ENCODE measurements around the gene PKDCC.

The PKDCC gene, protein sequence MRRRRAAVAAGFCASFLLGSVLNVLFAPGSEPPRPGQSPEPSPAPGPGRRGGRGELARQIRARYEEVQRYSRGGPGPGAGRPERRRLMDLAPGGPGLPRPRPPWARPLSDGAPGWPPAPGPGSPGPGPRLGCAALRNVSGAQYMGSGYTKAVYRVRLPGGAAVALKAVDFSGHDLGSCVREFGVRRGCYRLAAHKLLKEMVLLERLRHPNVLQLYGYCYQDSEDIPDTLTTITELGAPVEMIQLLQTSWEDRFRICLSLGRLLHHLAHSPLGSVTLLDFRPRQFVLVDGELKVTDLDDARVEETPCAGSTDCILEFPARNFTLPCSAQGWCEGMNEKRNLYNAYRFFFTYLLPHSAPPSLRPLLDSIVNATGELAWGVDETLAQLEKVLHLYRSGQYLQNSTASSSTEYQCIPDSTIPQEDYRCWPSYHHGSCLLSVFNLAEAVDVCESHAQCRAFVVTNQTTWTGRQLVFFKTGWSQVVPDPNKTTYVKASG

DNA sequence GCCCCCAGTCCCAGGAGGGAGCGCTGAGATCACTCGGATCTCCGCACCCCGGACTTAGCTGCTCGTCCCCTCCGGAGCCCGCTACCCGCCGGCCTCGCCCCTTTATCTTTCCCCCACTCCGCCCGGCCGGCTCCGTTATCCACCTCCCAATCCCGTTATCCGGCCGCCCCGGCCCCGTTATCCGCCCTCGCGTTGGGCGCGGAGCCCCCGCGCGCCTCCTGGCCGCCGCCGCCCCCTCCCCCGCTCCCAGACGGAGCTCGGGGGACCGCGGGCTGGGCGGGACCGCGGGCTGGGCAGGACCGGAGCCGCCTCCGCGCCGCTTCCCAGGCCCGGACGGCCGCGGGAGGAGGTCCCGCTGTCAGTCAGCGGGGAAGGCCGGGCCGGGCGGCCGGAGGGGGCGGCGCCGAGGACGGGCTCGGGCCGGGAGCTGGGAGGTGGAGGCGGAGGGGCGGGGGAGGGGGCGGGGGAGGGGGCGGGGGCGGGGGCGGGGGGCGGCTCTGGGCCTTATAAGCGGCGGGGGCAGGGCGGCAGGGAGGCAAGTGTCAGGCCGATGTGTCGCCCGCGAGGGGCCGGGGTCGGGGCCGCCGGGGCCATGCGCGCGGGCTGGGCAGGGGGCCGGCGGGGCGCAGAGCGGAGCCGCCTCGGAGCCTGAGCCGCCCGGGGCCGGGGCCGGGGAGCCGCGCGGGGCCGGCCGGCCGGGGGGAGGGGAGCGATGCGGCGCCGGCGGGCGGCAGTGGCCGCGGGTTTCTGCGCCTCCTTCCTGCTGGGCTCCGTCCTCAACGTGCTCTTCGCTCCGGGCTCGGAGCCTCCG, at the start of gene PKDCC:
PKDCC (plus strand) TSS at position 534 of the 811 bp plus-strand sequence; CDS start at position 713, 179 bp downstream.
- Histone ChIP-seq H3K27ac (ENCODE audit: low read depth, low read length) (peak within 1 kb of the TSS; percentile 94), H3K4me1 (ENCODE audit: control insufficient read depth, insufficient read depth, low read length) (peaks cover 18% of the 10 kb centered on the region)

DNA sequence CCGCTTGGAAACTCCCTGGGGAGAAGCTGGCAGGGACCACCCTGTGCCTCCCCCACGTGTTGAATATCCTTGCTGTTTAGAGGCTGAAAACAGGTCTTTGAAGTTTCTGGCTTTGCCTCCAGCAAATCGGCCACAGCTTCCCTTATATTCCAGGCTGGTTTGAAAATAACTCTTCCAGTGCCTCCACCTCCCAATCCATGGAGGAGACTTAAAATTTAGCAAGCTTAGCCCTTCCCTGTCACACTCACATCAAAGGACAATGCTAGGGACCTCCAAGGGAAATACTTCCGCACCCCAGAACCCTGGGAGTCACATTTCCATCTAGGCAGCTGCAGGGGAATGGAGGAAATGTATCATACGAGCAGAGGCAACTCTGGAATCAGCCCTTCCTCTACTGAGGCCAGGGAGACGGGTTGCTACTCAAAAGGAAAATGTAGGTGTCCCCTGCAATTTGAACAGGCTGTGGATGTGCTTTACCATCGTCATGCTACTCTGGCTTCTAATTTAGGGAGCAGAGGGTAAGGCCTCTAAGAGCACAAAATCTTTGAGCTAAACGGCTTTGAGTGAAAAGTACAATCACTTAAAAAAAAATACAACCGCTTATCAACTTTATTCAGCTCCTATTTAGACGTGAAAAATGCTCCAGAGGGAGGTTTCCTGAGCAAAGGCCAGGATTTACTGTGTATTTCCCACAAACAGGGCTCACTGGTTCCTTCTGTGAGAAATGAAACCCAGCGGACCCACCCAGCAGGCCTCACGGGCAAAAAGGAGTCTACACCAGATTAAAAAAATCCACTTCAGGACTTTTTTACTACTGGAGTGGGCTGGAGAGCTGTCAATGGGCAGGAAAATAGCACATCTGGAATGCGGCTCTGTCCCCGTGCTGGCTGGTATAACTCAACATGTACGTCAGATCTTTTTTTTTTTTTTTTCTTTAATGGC, 49.4 kb upstream of the PKDCC start:
- no peak overlapping the region for H3K9ac ChIP-seq (ENCODE audit: low read length)
- no peaks in the 10 kb centered on the region for H3K4me1 ChIP-seq (ENCODE audit: control insufficient read depth, insufficient read depth, low read length)
- H3K36me3 ChIP-seq (ENCODE audit: control insufficient read depth, insufficient read depth, low read length), result no peaks in the 10 kb centered on the region
- no peak overlapping the region for H3K4me3 ChIP-seq (ENCODE audit: low read length)
- H3K27ac ChIP-seq (ENCODE audit: low read depth, low read length), result no peak overlapping the region
- no peaks in the 10 kb centered on the region for H3K27me3 ChIP-seq (ENCODE audit: control insufficient read depth, insufficient read depth, low read length)

More for the DNA sequence above, at the start of gene PKDCC:
- Histone ChIP-seq H3K4me3 (ENCODE audit: low read length) (peak within 1 kb of the TSS; percentile 85), H3K36me3 (ENCODE audit: control insufficient read depth, insufficient read depth, low read length) (no peaks in the 10 kb centered on the region), H3K27me3 (ENCODE audit: control insufficient read depth, insufficient read depth, low read length) (peaks cover 5% of the 10 kb centered on the region), H3K9ac (ENCODE audit: low read length) (peak within 1 kb of the TSS; percentile 63)

DNA sequence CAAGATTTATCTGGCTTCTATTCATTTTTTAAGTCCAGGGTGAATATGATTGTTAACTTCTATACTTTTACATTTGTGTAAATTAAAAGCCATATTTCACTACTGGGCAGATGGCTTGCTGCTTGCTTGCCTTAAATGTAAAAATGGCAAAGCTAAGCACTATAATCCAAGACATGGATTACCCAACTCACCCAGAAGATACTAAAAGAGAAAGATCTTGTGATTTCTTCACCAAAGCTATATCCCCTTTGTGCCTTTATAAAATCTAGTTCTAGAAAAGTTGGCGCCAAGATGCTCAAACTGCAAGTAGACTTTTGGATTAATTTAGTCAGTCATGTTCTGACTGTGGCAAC, 48.7 kb upstream of the PKDCC start:
- Histone ChIP-seq H3K27me3 (ENCODE audit: control insufficient read depth, insufficient read depth, low read length) (no peaks in the 10 kb centered on the region), H3K4me3 (ENCODE audit: low read length) (no peak overlapping the region), H3K27ac (ENCODE audit: low read depth, low read length) (no peak overlapping the region), H3K9ac (ENCODE audit: low read length) (no peak overlapping the region), H3K36me3 (ENCODE audit: control insufficient read depth, insufficient read depth, low read length) (no peaks in the 10 kb centered on the region), H3K4me1 (ENCODE audit: control insufficient read depth, insufficient read depth, low read length) (no peaks in the 10 kb centered on the region)

DNA sequence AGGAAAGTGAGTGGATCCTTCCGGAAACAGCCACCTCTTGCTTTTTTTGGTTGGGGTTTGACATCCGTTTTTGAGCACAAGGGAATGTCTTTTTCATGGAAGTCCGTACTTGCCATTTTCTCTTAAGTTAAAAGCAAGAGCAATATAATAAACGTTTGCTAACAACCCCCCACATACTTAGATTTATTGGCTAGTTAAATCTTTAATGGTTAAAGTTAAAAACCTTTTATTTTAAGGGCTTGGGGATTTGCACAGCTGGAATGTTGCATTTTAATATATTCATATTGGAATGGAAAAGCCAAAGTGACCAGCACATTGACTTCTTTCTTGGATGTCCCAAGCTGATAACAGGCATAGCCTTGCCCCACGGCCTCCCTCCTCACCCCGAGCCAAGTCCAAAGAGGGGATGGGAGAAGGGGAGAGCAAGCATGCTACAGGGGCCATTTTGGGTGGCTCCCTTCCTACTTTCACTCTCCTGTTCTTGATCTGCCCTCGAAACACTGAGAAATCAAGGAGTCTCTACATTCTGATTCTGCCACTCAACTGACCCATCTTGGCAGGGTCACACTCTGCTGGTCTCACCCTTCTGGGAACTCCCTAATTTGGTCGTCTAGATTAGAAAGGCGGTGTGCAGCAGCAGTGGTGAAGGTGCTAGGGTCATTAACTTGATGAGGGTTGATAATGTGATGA, 48.1 kb upstream of the PKDCC start:
- Histone ChIP-seq H3K36me3 (ENCODE audit: control insufficient read depth, insufficient read depth, low read length) (no peaks in the 10 kb centered on the region), H3K27ac (ENCODE audit: low read depth, low read length) (no peak overlapping the region), H3K4me1 (ENCODE audit: control insufficient read depth, insufficient read depth, low read length) (no peaks in the 10 kb centered on the region), H3K27me3 (ENCODE audit: control insufficient read depth, insufficient read depth, low read length) (no peaks in the 10 kb centered on the region), H3K4me3 (ENCODE audit: low read length) (no peak overlapping the region), H3K9ac (ENCODE audit: low read length) (no peak overlapping the region)

DNA sequence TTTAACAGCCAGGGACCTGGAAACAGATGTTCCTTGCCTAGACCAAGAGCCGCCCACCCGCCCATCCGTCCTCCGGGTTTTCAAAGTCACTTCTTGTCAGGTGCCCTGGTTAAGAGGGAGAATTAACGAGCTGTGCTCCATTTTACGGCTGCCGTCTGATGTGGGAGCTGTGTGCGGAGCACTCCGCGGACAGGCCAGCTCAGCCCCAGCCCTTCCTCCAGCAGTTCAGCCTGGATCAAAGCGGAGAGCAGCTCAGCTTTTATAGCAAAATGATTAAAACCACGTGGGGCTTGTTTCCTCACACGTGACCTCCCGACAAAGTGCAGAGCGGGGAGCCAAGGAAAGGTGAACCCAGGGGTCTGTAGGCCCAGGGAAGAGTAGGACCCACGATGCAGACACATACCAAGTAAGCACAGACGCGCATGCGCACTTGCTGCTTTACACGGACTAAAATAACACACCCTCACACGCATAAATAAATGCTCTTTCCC, 46.1 kb upstream of the PKDCC start:
- Histone ChIP-seq H3K27ac (ENCODE audit: low read depth, low read length) (no peak overlapping the region), H3K4me3 (ENCODE audit: low read length) (no peak overlapping the region), H3K27me3 (ENCODE audit: control insufficient read depth, insufficient read depth, low read length) (no peaks in the 10 kb centered on the region), H3K4me1 (ENCODE audit: control insufficient read depth, insufficient read depth, low read length) (no peaks in the 10 kb centered on the region), H3K36me3 (ENCODE audit: control insufficient read depth, insufficient read depth, low read length) (no peaks in the 10 kb centered on the region), H3K9ac (ENCODE audit: low read length) (no peak overlapping the region)

DNA sequence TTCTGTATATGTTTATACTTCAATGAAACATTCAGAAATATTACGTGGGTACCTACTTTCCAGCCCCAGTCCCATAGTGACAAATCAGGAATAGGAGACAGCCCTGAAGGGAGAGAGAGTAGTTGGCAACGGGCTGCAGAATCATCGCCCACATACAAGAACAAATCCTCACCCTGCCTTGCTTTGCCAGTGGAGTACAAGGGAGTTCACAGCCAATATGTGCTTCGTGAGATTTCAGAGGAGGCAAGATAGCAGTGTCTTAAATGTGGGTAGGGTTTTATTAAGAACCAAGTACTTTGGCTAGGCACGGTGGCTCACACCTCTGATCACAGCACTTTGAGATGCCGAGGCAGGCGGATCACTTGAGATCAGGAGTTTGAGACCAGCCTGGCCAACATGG, 40.3 kb upstream of the PKDCC start:
- Histone ChIP-seq H3K4me1 (ENCODE audit: control insufficient read depth, insufficient read depth, low read length) (no peaks in the 10 kb centered on the region), H3K9ac (ENCODE audit: low read length) (no peak overlapping the region), H3K4me3 (ENCODE audit: low read length) (no peak overlapping the region), H3K27ac (ENCODE audit: low read depth, low read length) (no peak overlapping the region), H3K36me3 (ENCODE audit: control insufficient read depth, insufficient read depth, low read length) (no peaks in the 10 kb centered on the region), H3K27me3 (ENCODE audit: control insufficient read depth, insufficient read depth, low read length) (no peaks in the 10 kb centered on the region)

DNA sequence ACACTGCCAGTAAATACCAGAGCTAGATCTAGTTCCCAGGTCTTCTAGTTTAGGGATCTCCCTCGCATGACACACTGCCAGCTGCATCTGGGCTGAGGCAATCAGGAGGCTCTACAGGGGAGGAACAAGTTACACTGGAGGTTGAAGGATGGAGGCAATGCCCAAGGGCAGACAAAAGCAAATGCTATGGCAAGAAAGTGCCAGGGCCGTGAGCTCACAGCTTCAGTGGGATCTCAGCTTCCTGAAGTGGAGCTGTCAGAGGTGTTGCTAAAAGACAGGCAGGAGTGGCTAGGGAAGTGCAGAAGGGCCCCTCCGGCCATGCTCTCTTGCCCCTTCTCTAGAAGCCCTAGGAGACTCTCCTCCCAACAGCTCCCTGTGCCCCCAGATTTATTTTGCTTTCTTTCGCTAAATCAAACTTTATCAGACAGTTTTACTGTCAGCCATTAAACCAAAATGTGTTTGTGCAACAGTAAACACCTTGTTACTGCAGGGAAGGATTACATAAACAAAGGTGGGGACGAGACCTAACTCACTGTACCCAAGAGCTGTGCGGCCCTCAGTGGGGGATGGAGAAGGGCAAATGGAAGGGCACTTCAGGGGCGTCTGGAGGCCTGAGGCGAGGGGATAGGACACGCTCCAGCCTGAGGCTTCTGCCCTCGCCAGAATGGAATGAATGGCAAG, 39.4 kb upstream of the PKDCC start:
- no peaks in the 10 kb centered on the region for H3K4me1 ChIP-seq (ENCODE audit: control insufficient read depth, insufficient read depth, low read length)
- no peak overlapping the region for H3K9ac ChIP-seq (ENCODE audit: low read length)
- H3K27ac ChIP-seq (ENCODE audit: low read depth, low read length), result no peak overlapping the region
- H3K4me3 ChIP-seq (ENCODE audit: low read length), result no peak overlapping the region
- no peaks in the 10 kb centered on the region for H3K27me3 ChIP-seq (ENCODE audit: control insufficient read depth, insufficient read depth, low read length)
- H3K36me3 ChIP-seq (ENCODE audit: control insufficient read depth, insufficient read depth, low read length), result no peaks in the 10 kb centered on the region

DNA sequence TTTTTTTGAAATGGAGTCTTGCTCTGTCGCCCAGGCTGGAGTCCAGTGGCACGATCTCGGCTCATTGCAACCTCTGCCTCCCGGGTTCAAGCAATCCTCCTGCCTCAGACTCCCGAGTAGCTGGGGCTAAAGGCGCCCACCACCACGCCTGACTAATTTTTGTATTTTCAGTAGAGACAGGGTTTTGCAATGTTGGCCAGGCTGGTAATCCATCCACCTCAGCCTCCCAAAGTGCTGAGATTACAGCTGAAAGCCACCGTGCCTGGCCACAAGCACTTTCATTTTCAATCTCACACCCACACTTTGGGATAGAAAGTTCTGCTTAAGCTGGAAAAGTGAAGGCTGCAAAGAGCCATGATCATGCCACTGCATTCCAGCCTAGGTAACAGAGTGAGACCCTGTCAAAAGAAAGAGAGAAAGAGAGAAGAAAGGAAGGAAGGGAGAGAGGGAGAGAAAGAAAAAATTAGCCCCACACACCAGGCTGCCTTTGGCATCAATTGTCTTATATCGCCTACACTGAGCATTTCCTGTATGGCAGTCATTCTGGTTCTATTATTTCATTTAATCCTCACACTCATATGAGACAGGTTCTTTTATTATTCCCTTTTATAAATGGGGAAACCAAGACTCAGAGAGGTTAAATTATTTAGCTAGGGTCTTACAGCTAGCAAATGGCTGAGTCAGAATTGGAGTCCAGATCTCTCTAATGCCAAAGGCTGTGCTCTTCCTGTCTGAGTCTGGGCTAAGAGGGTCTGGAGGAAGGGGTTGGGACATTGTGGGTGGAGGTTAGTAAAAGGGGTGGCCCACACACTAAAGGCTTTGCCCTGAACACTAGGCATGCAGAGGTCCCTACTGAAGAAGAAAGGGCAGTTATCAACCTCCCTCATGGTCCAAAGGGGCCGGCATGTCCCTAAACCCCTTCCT, 37.9 kb upstream of the PKDCC start:
- Histone ChIP-seq H3K27ac (ENCODE audit: low read depth, low read length) (no peak overlapping the region), H3K27me3 (ENCODE audit: control insufficient read depth, insufficient read depth, low read length) (no peaks in the 10 kb centered on the region), H3K4me1 (ENCODE audit: control insufficient read depth, insufficient read depth, low read length) (no peaks in the 10 kb centered on the region), H3K4me3 (ENCODE audit: low read length) (peak overlapping the region; percentile 8), H3K9ac (ENCODE audit: low read length) (no peak overlapping the region), H3K36me3 (ENCODE audit: control insufficient read depth, insufficient read depth, low read length) (no peaks in the 10 kb centered on the region)

DNA sequence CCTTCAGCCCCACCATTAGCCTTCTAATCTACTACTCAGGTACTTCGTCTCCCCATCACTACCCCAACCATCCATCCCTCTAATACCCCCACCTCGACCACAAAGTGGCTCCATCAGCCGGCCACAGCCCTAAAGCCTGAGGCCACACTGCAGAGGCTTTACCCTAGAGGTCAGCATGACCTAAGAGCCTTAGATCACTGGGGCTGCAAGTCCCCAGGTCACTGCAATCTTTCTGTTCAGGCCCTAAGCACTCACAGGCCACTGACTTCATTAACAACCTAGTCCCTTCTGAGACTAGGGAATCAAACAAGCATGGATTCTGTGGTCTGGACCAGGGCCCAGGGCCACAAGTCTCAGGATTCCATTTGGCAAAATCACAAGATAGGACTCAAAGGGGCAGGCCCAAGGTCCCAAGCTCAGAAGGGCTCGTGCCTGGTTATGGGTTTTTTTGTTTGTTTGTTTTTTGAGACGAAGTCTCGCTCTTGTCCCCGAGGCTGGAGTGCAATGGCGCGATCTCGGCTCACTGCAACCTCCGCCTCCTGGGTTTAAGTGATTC, 37.0 kb upstream of the PKDCC start:
- no peaks in the 10 kb centered on the region for H3K4me1 ChIP-seq (ENCODE audit: control insufficient read depth, insufficient read depth, low read length)
- H3K27me3 ChIP-seq (ENCODE audit: control insufficient read depth, insufficient read depth, low read length), result no peaks in the 10 kb centered on the region
- no peak overlapping the region for H3K27ac ChIP-seq (ENCODE audit: low read depth, low read length)
- H3K9ac ChIP-seq (ENCODE audit: low read length), result no peak overlapping the region
- no peaks in the 10 kb centered on the region for H3K36me3 ChIP-seq (ENCODE audit: control insufficient read depth, insufficient read depth, low read length)
- H3K4me3 ChIP-seq (ENCODE audit: low read length), result no peak overlapping the region

DNA sequence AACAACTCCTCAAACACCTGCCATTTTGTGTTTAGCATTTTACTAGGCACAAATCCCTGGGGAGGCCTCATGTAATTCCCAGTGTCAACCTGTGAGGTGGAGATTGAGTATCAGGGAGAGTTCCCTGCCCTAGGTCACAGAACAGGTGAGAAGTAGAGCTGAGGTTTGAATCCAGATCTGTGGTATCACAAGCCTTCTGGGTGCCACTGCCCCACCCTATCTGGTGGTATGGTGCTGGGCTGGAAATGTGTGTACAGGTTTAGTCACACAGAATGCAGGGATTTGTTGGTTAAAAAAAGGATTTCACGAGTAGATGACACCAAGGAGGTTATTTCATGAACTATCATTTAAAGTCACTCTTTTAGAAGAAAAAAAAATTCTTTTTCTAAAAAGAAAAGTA, 35.7 kb upstream of the PKDCC start:
- no peaks in the 10 kb centered on the region for H3K36me3 ChIP-seq (ENCODE audit: control insufficient read depth, insufficient read depth, low read length)
- no peak overlapping the region for H3K27ac ChIP-seq (ENCODE audit: low read depth, low read length)
- H3K27me3 ChIP-seq (ENCODE audit: control insufficient read depth, insufficient read depth, low read length), result no peaks in the 10 kb centered on the region
- H3K9ac ChIP-seq (ENCODE audit: low read length), result no peak overlapping the region
- H3K4me3 ChIP-seq (ENCODE audit: low read length), result no peak overlapping the region
- no peaks in the 10 kb centered on the region for H3K4me1 ChIP-seq (ENCODE audit: control insufficient read depth, insufficient read depth, low read length)

Measured in rectal smooth muscle tissue (tissue), 1 donor.